ENCODE measurements around the gene KCNJ13.

DNA sequence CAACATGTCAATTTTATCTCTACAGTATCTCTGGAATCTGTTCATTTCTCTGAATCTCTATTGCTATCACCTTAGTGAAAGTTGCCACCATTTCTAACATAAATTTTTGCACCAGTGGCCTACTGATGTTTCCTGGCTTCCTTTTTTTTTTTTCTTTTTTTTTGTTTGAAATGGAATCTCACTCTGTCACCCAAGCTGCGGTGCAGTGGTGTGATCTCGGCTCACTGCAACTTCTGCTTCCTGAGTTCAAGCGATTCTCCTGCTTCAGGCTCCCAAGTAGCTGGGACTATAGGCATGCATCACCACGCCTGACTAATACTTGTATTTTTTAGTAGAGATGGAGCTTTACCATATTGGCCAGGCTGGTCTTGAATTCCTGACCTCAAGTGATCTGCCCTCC is 35.1 kb downstream of the KCNJ13 start:
- TF ChIP-seq CTCF (IDR thresholded peaks at IDR 0.05) = no peak
- TF ChIP-seq EZH2phosphoT487 (IDR thresholded peaks at IDR 0.05) = no peak
